HepG2 (cell line): Measurements from ENCODE around the gene ZFP69B. TPM values are rescaled to one million over a fixed set of nuclear protein-coding genes. Genes with fewer than 3 reads are reported as not detected.

Source experiments
- HMG20B ChIP-seq: conservative IDR thresholded peaks from 2 replicates; pipeline ENCODE4 v1.6.1; 2016; ENCODE audit warnings: missing genetic modification reagents, missing compliant biosample characterization
- KLF12 ChIP-seq: sonication (generic); formaldehyde crosslinking; IDR thresholded peaks from 2 replicates; pipeline ENCODE4 v1.4.0; 2020; ENCODE audit warnings: missing genetic modification reagents, borderline replicate concordance
- MAFF ChIP-seq: IDR thresholded peaks from 2 replicates; pipeline ENCODE4 v1.6.1; 2011; ENCODE audit warnings: low read depth, low read length, improper control_type of control experiment
- MLLT10 ChIP-seq: sonication (generic); formaldehyde crosslinking; IDR thresholded peaks from 2 replicates; pipeline ENCODE4 v1.4.0; 2020; ENCODE audit warnings: missing genetic modification reagents
- NFKBIZ ChIP-seq: IDR thresholded peaks from 2 replicates; pipeline ENCODE4 v1.6.1; 2018; ENCODE audit warnings: missing genetic modification reagents, missing compliant biosample characterization
- PAX8 ChIP-seq: sonication (generic); formaldehyde crosslinking; IDR thresholded peaks from 2 replicates; pipeline ENCODE4 v1.8.0; 2022; ENCODE audit warnings: mild to moderate bottlenecking, missing genetic modification reagents, borderline replicate concordance
- TFDP1 ChIP-seq: IDR thresholded peaks from 2 replicates; pipeline ENCODE4 v1.6.1; 2016; ENCODE audit warnings: missing compliant biosample characterization, missing genetic modification reagents, borderline replicate concordance
- ZBTB8A ChIP-seq: sonication (generic); formaldehyde crosslinking; IDR thresholded peaks from 2 replicates; pipeline ENCODE4 v1.4.0; 2020; ENCODE audit warnings: mild to moderate bottlenecking, low read depth, missing genetic modification reagents, borderline replicate concordance
- ZHX1 ChIP-seq: sonication (generic); formaldehyde crosslinking; IDR thresholded peaks from 2 replicates; pipeline ENCODE4 v1.8.1; 2022; ENCODE audit warnings: low read depth, mild to moderate bottlenecking, missing genetic modification reagents
- ZNF24 ChIP-seq: fragments of 450-650 bp; IDR thresholded peaks from 2 replicates; pipeline ENCODE4 v1.6.1; 2017; ENCODE audit warnings: antibody characterized with exemption, mild to moderate bottlenecking
- ZNF746 ChIP-seq: sonication (generic); formaldehyde crosslinking; IDR thresholded peaks from 2 replicates; pipeline ENCODE4 v1.8.0; 2022; ENCODE audit warnings: mild to moderate bottlenecking, missing genetic modification reagents
- polyA plus RNA-seq, 8 experiments: library from polyadenylated mRNA; depleted of rRNA in 3 of 8; stranded (reverse) in 7 of 8; unstranded in 1 of 8; fragments of >200 nt; fragmentation: Illumina TruSeq in 4 of 8; extraction: Trizol in 4 of 8; gene quantifications; 2 replicates each; pipeline versions ENCODE4 v1.2.1 to v1.2.3, GENCODE V29; 2011 to 2016; ENCODE audit warnings: low read depth in 4 of 8, missing spikeins in 1 of 8, mixed read lengths in 1 of 8; ENCODE audit not compliant: insufficient read depth in 1 of 8
- total RNA-seq, 5 experiments: library from RNA; depleted of rRNA; stranded (reverse); fragments of >200 nt; fragmentation: Illumina TruSeq; extraction: Trizol; gene quantifications; 2 replicates each; pipeline ENCODE4 v1.2.3, GENCODE V29; 2016; ENCODE audit warnings: low read depth in 1 of 5
- TF ChIP-seq, protein P1 (sequence below): sonication (generic); formaldehyde crosslinking; IDR thresholded peaks from 2 replicates; pipeline ENCODE4 v1.4.0; 2020; ENCODE audit warnings: missing genetic modification reagents
- TF ChIP-seq, protein P2 (sequence below), 2 experiments: sonication (generic) in 1 of 2; formaldehyde crosslinking in 1 of 2; IDR thresholded peaks; 2 replicates each; pipeline versions ENCODE4 v1.4.0 to v1.6.1; 2016 to 2020; ENCODE audit warnings: borderline replicate concordance in 1 of 2, low read depth in 1 of 2, mild to moderate bottlenecking in 1 of 2, missing genetic modification reagents in 1 of 2
- TF ChIP-seq, protein P3 (sequence below): IDR thresholded peaks from 2 replicates; pipeline ENCODE4 v1.6.1; 2016; ENCODE audit warnings: low read depth, control low read depth

The ZFP69B gene
- total and polyA plus RNA-seq, 2 of the 13 experiments (the other 11 are each of a cell fraction or from before 2014, with no cell fraction given): 4.6 to 7.7 TPM

DNA sequence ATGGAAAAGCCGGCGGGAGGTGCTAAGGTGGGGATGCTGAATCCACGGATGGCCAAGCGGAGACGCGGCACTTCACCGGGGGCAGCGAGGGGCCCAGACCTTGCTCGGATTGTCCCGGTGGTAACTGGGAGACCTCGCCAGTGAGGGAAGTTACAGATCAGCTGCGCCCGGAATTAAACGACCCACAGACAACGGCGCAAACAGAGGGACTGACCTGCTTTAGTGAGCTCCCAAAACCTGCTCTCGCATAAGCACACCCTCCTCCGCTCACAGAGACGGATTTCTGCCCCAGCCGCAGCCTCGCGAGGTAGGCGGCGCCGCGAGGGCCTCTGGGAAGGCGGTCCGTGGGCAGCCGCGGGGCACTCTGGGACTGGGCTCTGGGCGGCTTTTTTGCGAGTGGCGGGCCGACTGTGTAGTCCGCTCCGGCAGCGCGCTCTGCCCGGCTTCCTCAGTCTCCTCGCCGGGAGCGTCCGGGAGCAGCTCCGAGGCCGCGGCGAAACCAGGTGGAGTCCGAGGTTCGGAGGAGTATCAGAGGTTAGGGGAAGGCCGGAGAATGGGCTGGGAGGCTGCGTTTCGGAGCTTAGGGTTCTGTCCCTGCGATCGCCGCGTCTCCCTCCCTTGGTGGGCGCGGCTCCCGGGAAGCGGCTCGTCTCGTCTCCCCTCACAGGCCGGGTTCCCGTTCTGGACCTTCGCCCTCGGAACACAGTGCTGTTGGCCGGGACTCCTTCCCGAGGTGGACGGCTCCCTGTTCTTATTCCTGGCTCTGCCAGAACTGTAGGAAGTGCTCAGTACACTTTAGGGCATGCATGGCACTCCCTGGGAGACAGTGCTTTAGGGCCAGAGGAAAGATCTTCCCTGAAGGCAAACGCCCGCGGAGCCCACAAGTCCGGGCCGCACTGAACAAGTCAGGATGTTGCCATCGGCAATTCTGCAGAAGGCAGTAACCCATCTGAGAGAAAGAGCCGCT lies 58.4 kb downstream of the ZFP69B start, which contains the start of gene EXO5 (continued):
- TF ChIP-seq, protein P1, sequence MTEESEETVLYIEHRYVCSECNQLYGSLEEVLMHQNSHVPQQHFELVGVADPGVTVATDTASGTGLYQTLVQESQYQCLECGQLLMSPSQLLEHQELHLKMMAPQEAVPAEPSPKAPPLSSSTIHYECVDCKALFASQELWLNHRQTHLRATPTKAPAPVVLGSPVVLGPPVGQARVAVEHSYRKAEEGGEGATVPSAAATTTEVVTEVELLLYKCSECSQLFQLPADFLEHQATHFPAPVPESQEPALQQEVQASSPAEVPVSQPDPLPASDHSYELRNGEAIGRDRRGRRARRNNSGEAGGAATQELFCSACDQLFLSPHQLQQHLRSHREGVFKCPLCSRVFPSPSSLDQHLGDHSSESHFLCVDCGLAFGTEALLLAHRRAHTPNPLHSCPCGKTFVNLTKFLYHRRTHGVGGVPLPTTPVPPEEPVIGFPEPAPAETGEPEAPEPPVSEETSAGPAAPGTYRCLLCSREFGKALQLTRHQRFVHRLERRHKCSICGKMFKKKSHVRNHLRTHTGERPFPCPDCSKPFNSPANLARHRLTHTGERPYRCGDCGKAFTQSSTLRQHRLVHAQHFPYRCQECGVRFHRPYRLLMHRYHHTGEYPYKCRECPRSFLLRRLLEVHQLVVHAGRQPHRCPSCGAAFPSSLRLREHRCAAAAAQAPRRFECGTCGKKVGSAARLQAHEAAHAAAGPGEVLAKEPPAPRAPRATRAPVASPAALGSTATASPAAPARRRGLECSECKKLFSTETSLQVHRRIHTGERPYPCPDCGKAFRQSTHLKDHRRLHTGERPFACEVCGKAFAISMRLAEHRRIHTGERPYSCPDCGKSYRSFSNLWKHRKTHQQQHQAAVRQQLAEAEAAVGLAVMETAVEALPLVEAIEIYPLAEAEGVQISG (CRISPR knock-in tag): peak; percentile 86
- TF ChIP-seq ZNF746 (CRISPR knock-in tag): peak; percentile 47; the same call in 1 of the 2 replicates
- TF ChIP-seq, protein P2, sequence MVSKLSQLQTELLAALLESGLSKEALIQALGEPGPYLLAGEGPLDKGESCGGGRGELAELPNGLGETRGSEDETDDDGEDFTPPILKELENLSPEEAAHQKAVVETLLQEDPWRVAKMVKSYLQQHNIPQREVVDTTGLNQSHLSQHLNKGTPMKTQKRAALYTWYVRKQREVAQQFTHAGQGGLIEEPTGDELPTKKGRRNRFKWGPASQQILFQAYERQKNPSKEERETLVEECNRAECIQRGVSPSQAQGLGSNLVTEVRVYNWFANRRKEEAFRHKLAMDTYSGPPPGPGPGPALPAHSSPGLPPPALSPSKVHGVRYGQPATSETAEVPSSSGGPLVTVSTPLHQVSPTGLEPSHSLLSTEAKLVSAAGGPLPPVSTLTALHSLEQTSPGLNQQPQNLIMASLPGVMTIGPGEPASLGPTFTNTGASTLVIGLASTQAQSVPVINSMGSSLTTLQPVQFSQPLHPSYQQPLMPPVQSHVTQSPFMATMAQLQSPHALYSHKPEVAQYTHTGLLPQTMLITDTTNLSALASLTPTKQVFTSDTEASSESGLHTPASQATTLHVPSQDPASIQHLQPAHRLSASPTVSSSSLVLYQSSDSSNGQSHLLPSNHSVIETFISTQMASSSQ (IDR thresholded peaks at IDR 0.05; ENCODE audit: low read depth): no peak
- TF ChIP-seq, protein P2 (CRISPR knock-in tag; IDR thresholded peaks at IDR 0.05; ENCODE audit: borderline replicate concordance): peak; percentile 50; the same call in 1 of the 2 replicates
- TF ChIP-seq PAX8 (CRISPR knock-in tag): no peak
- TF ChIP-seq ZNF24: no peak
- TF ChIP-seq MAFF: no peak
- no peak for TF ChIP-seq NFKBIZ
- peak; percentile 57; the same call in 1 of the 2 replicates for TF ChIP-seq ZBTB8A (CRISPR knock-in tag)
- no peak for TF ChIP-seq ZHX1 (CRISPR knock-in tag)
- peak; percentile 89 for TF ChIP-seq KLF12 (CRISPR knock-in tag)
- TF ChIP-seq TFDP1 (CRISPR knock-in tag): peak; percentile 85; the same call in 1 of the 2 replicates
- TF ChIP-seq MLLT10 (CRISPR knock-in tag): no peak
- TF ChIP-seq, protein P3, sequence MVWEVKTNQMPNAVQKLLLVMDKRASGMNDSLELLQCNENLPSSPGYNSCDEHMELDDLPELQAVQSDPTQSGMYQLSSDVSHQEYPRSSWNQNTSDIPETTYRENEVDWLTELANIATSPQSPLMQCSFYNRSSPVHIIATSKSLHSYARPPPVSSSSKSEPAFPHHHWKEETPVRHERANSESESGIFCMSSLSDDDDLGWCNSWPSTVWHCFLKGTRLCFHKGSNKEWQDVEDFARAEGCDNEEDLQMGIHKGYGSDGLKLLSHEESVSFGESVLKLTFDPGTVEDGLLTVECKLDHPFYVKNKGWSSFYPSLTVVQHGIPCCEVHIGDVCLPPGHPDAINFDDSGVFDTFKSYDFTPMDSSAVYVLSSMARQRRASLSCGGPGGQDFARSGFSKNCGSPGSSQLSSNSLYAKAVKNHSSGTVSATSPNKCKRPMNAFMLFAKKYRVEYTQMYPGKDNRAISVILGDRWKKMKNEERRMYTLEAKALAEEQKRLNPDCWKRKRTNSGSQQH (CRISPR knock-in tag): 0 out of 2 replicates have a peak, but pooled peaks have one; percentile 40
- no peak for TF ChIP-seq HMG20B (CRISPR knock-in tag)
